Sigmoid colon (tissue), 4 donors: Measurements from ENCODE around the gene HHAT.

Experiments used
- CTCF ChIP-seq, 4 experiments: fragments of 450-650 bp in 3 of 4; fragments of 200-600 bp in 1 of 4; IDR thresholded peaks; one replicate each; pipeline ENCODE4 v1.5.1; 2016 to 2019; ENCODE audit warnings: antibody characterized with exemption in 4 of 4, mild to moderate bottlenecking in 3 of 4, moderate library complexity in 2 of 4
- EP300 ChIP-seq, 4 donors: sonication (generic); formaldehyde crosslinking; IDR thresholded peaks; one replicate each; pipeline ENCODE4 v1.6.1; 2017; ENCODE audit warnings: antibody characterized with exemption in 4 of 4
- POLR2A ChIP-seq, 2 donors: fragments of 450-650 bp; IDR thresholded peaks; one replicate each; pipeline ENCODE4 v1.6.1; 2016; ENCODE audit warnings: antibody characterized with exemption in 2 of 2, mild to moderate bottlenecking in 2 of 2, moderate library complexity in 2 of 2

- no peak for TF ChIP-seq CTCF (IDR thresholded peaks at IDR 0.05)
- no peak for TF ChIP-seq POLR2A (IDR thresholded peaks at IDR 0.05)
- no peak for TF ChIP-seq EP300 (IDR thresholded peaks at IDR 0.05)
Measured at GRCh38 chr1:210635108-210635507, 306.4 kb downstream of the HHAT start.
